ENCODE data around the gene SLC25A45. TPM values are rescaled to one million over a fixed set of nuclear protein-coding genes. Genes with fewer than 3 reads are reported as not detected.

The SLC25A45 gene
- total RNA-seq, 1 experiment from 2014 or later = 1.9 TPM

GRCh38 chr11:65389294-65389980 is 7.0 kb upstream of the SLC25A45 start:
- DNase-seq (ENCODE audit: low read depth) = no peak

DNA sequence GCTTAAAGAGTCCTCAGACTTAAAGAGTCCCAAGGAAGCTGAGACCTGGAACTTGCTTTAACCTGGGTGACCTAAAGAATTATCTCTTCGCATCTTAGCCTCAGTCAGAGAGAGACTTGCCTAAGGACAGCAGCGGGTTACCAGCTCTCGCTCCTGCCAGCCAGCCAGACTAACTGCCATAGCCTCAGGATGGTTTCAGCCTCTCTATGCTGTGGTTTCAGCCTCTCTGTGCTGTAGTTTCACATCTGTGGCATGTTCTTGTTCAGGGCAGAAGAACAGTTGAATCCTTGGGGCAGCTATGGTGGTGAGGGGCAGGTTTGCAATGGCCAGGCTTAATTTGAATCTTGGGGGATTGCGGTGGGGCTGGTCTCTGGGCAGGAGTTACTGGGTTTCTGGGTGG is 6.3 kb upstream of the SLC25A45 start:
- no peak for DNase-seq (ENCODE audit: low read depth)

GRCh38 chr11:65386307-65387140 is 4.1 kb upstream of the SLC25A45 start, which contains the start of gene FRMD8:
Gene FRMD8, plus strand, starts transcription at chr11:65386637. Its CDS starts 400 bp downstream, at chr11:65387037.
- peak; percentile 73 for DNase-seq (ENCODE audit: low read depth)

GRCh38 chr11:65384301-65384889 is 1.9 kb upstream of the SLC25A45 start:
- peak; percentile 66 for DNase-seq (ENCODE audit: low read depth)

DNA sequence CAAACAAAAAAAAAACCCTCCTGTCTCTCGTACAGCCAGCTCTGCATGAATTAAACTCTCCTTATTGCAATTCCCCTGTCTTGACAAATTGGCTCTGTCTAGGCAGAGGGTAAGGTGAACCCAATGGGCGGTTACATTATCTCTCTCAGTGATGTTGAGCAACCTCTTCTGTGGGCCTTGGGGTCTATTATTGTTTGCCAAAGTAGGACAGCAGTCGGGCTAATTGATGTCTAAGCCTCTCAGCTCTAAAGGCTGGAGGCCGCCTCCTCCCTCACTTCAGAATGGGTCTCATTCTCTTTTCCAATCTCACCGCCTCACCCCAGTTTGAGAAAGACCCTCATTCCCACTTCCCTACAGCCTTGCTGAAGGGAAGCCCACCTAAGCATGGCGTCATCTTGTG is 1.3 kb upstream of the SLC25A45 start:
- DNase-seq (ENCODE audit: low read depth) = no peak

- DNase-seq (ENCODE audit: low read depth) = no peak
Observed at GRCh38 chr11:65382804-65383368, 440 bp upstream of the SLC25A45 start.

GRCh38 chr11:65381716-65382032 is 772 bp downstream of the SLC25A45 start:
- no peak for DNase-seq (ENCODE audit: low read depth)

GRCh38 chr11:65380460-65381119 is 1.9 kb downstream of the SLC25A45 start:
- DNase-seq (ENCODE audit: low read depth) = no peak

GRCh38 chr11:65379698-65380459 is 2.6 kb downstream of the SLC25A45 start:
- DNase-seq (ENCODE audit: low read depth) = no peak

DNA sequence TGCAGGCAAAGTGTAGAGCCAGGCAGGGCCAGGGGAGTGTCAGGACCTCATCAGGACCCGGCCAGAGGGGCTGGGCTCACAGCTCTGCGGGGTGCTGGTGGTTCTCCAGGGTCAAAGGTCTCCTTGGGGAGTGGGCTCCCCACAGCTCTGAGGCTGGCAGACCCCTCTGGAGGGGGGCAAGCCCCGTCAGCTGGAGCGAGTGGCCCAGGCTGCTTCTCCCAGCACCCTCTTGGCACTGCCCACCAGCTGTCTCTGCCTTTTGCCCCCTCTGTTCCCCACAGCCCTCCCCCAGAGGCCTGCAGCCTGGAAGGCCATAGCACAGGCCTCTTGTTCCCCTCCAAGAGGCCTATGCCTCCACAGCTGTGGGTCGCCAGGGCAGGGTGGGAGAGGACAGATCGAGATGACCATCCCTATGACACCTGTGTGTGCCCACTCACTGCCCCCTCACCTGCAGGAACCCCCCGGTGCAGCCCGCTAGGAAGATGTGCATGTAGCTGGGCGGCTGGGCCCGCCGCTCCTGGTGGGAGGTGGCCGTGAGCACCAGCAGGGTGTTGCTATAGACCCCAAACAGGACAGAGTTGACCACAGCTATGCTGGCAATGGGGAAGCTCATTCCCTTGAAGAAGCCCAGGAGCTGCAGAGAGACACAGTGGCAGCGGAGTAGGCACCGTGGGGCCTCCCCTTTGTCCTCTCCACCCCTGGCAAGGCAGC is 3.4 kb downstream of the SLC25A45 start:
- no peak for DNase-seq (ENCODE audit: low read depth)

GRCh38 chr11:65378208-65378927 is 4.1 kb downstream of the SLC25A45 start:
- no peak for DNase-seq (ENCODE audit: low read depth)

- DNase-seq (ENCODE audit: low read depth) = no peak
Observed at GRCh38 chr11:65377777-65378176, 4.7 kb downstream of the SLC25A45 start.

- DNase-seq (ENCODE audit: low read depth) = no peak
Observed at GRCh38 chr11:65377036-65377435, 5.4 kb downstream of the SLC25A45 start.

DNA sequence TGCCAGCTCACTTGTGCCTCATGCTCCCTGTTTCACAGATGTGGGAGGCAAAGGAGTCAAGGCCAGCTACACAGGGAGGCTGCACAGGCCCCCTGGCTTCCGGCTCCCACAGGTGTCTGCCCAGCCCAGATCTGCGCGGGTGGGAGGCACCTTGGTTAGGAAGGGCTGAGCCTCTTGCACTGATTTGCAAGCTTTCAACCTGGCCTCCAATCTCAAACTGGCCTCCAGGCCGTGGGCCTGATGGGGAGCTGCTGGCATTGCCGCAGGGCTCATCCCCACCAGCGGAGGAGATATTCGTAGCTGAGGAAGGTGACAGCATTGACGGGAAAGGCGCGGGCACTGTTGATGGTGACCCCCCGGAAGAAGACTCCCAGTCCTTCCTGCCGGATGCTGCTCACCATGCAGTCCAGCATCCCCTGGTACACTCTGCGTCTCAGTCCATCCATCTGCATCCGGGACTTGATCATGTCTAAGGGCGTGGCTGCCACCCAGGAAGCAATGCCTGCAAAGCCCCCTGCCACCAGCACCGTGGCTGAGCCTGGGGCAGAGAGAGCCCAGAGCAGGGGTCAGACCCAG is 6.2 kb downstream of the SLC25A45 start:
- DNase-seq (ENCODE audit: low read depth) = no peak

DNA sequence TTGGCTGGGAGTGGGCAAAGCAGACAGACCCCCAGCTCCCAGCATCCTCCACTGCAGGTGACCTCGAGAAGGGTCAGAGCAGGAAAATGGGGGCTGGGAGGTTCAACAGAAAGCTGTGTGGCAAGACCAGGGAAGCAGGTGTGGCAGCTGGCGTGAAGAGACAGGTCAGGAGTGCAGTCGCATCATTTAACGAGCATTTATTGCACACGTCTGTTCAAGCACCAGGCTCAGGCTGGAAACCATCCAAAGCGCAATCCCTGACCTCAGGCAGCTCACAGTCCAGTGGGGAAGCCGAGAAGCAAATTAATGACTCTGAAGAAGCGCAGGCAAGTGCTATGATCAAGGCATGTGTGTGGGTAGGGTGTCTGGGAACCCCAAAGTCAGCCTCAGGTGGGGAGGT is 7.4 kb downstream of the SLC25A45 start:
- DNase-seq (ENCODE audit: low read depth) = no peak

GRCh38 chr11:65373839-65374580 is 8.4 kb downstream of the SLC25A45 start:
- DNase-seq (ENCODE audit: low read depth) = no peak

- no peak for DNase-seq (ENCODE audit: low read depth)
Observed at GRCh38 chr11:65370659-65371049, 11.8 kb downstream of the SLC25A45 start.

GRCh38 chr11:65366340-65366773 is 16.1 kb downstream of the SLC25A45 start:
- DNase-seq (ENCODE audit: low read depth) = peak; percentile 72

Data from HT1080 (cell line).